ENCODE results near the gene DNAJA4.

DNAJA4 gene

GRCh38 chr15:78312536-78312935, 48.2 kb downstream of the DNAJA4 start:
- no peaks in the 10 kb centered on the region for H3K4me1 Mint-ChIP-seq (ENCODE audit: low read depth)
- H3K27me3 Mint-ChIP-seq, result peaks cover 1% of the 10 kb centered on the region
- H3K36me3 Mint-ChIP-seq, result no peaks in the 10 kb centered on the region
- H3K27ac Mint-ChIP-seq, result no peak overlapping the region
- H3K9me3 Mint-ChIP-seq (ENCODE audit: low read depth), result no peaks in the 10 kb centered on the region
- no peak overlapping the region for H3K4me3 Mint-ChIP-seq

GRCh38 chr15:78312957-78313356, 48.6 kb downstream of the DNAJA4 start:
- Mint-ChIP-seq H3K4me3 (no peak overlapping the region), H3K27ac (no peak overlapping the region), H3K27me3 (peaks cover 1% of the 10 kb centered on the region)

GRCh38 chr15:78313383-78313782, 49.0 kb downstream of the DNAJA4 start:
- Mint-ChIP-seq H3K27me3 (no peaks in the 10 kb centered on the region), H3K4me3 (no peak overlapping the region), H3K4me1 (ENCODE audit: low read depth) (no peaks in the 10 kb centered on the region), H3K9me3 (ENCODE audit: low read depth) (no peaks in the 10 kb centered on the region), H3K36me3 (no peaks in the 10 kb centered on the region), H3K27ac (no peak overlapping the region)

More at GRCh38 chr15:78312957-78313356, 48.6 kb downstream of the DNAJA4 start:
- Mint-ChIP-seq H3K36me3 (no peaks in the 10 kb centered on the region), H3K4me1 (ENCODE audit: low read depth) (no peaks in the 10 kb centered on the region), H3K9me3 (ENCODE audit: low read depth) (no peaks in the 10 kb centered on the region)

GRCh38 chr15:78314181-78314581, 49.8 kb downstream of the DNAJA4 start:
- Mint-ChIP-seq H3K4me1 (ENCODE audit: low read depth) (no peaks in the 10 kb centered on the region), H3K27me3 (no peaks in the 10 kb centered on the region), H3K36me3 (no peaks in the 10 kb centered on the region), H3K4me3 (no peak overlapping the region), H3K27ac (no peak overlapping the region), H3K9me3 (ENCODE audit: low read depth) (no peaks in the 10 kb centered on the region)

- Mint-ChIP-seq H3K9me3 (ENCODE audit: low read depth) (no peaks in the 10 kb centered on the region), H3K36me3 (no peaks in the 10 kb centered on the region), H3K27me3 (no peaks in the 10 kb centered on the region), H3K4me1 (ENCODE audit: low read depth) (no peaks in the 10 kb centered on the region), H3K27ac (no peak overlapping the region), H3K4me3 (no peak overlapping the region)
These were observed 51.4 kb downstream of the DNAJA4 start for GRCh38 chr15:78315686-78316282.

- no peaks in the 10 kb centered on the region for H3K27me3 Mint-ChIP-seq
- no peaks in the 10 kb centered on the region for H3K4me1 Mint-ChIP-seq (ENCODE audit: low read depth)
- H3K9me3 Mint-ChIP-seq (ENCODE audit: low read depth), result no peaks in the 10 kb centered on the region
- no peak overlapping the region for H3K27ac Mint-ChIP-seq
- H3K4me3 Mint-ChIP-seq, result no peak overlapping the region
- no peaks in the 10 kb centered on the region for H3K36me3 Mint-ChIP-seq
These were observed 52.1 kb downstream of the DNAJA4 start for GRCh38 chr15:78316283-78317083.

GRCh38 chr15:78317145-78317836, 52.9 kb downstream of the DNAJA4 start:
- H3K4me3 Mint-ChIP-seq, result no peak overlapping the region
- no peaks in the 10 kb centered on the region for H3K4me1 Mint-ChIP-seq (ENCODE audit: low read depth)
- no peaks in the 10 kb centered on the region for H3K9me3 Mint-ChIP-seq (ENCODE audit: low read depth)
- no peaks in the 10 kb centered on the region for H3K36me3 Mint-ChIP-seq
- H3K27me3 Mint-ChIP-seq, result no peaks in the 10 kb centered on the region
- no peak overlapping the region for H3K27ac Mint-ChIP-seq

- H3K27ac Mint-ChIP-seq, result no peak overlapping the region
- no peaks in the 10 kb centered on the region for H3K9me3 Mint-ChIP-seq (ENCODE audit: low read depth)
- H3K27me3 Mint-ChIP-seq, result no peaks in the 10 kb centered on the region
- H3K36me3 Mint-ChIP-seq, result no peaks in the 10 kb centered on the region
- no peak overlapping the region for H3K4me3 Mint-ChIP-seq
- no peaks in the 10 kb centered on the region for H3K4me1 Mint-ChIP-seq (ENCODE audit: low read depth)
These were observed 55.2 kb downstream of the DNAJA4 start for GRCh38 chr15:78319588-78319987.

- no peaks in the 10 kb centered on the region for H3K27me3 Mint-ChIP-seq
- no peak overlapping the region for H3K4me3 Mint-ChIP-seq
- no peaks in the 10 kb centered on the region for H3K36me3 Mint-ChIP-seq
- H3K4me1 Mint-ChIP-seq (ENCODE audit: low read depth), result no peaks in the 10 kb centered on the region
- no peaks in the 10 kb centered on the region for H3K9me3 Mint-ChIP-seq (ENCODE audit: low read depth)
- H3K27ac Mint-ChIP-seq, result no peak overlapping the region
These were observed 55.8 kb downstream of the DNAJA4 start for GRCh38 chr15:78320183-78320582.

GRCh38 chr15:78321041-78321570, 56.7 kb downstream of the DNAJA4 start:
- Mint-ChIP-seq H3K36me3 (no peaks in the 10 kb centered on the region), H3K4me3 (no peak overlapping the region), H3K27ac (no peak overlapping the region), H3K4me1 (ENCODE audit: low read depth) (no peaks in the 10 kb centered on the region), H3K27me3 (no peaks in the 10 kb centered on the region), H3K9me3 (ENCODE audit: low read depth) (no peaks in the 10 kb centered on the region)

GRCh38 chr15:78321786-78322185, 57.4 kb downstream of the DNAJA4 start:
- H3K27me3 Mint-ChIP-seq, result no peaks in the 10 kb centered on the region
- H3K27ac Mint-ChIP-seq, result no peak overlapping the region
- no peaks in the 10 kb centered on the region for H3K9me3 Mint-ChIP-seq (ENCODE audit: low read depth)
- H3K4me3 Mint-ChIP-seq, result no peak overlapping the region
- no peaks in the 10 kb centered on the region for H3K4me1 Mint-ChIP-seq (ENCODE audit: low read depth)
- H3K36me3 Mint-ChIP-seq, result no peaks in the 10 kb centered on the region

- no peak overlapping the region for H3K27ac Mint-ChIP-seq
- no peaks in the 10 kb centered on the region for H3K9me3 Mint-ChIP-seq (ENCODE audit: low read depth)
These were observed 57.9 kb downstream of the DNAJA4 start for GRCh38 chr15:78322243-78322642.

GRCh38 chr15:78322724-78323521, 58.6 kb downstream of the DNAJA4 start:
- H3K36me3 Mint-ChIP-seq, result no peaks in the 10 kb centered on the region
- no peaks in the 10 kb centered on the region for H3K27me3 Mint-ChIP-seq
- H3K4me1 Mint-ChIP-seq (ENCODE audit: low read depth), result no peaks in the 10 kb centered on the region
- H3K27ac Mint-ChIP-seq, result no peak overlapping the region
- no peak overlapping the region for H3K4me3 Mint-ChIP-seq
- H3K9me3 Mint-ChIP-seq (ENCODE audit: low read depth), result no peaks in the 10 kb centered on the region

More at GRCh38 chr15:78322243-78322642, 57.9 kb downstream of the DNAJA4 start:
- Mint-ChIP-seq H3K4me3 (no peak overlapping the region), H3K4me1 (ENCODE audit: low read depth) (no peaks in the 10 kb centered on the region), H3K36me3 (no peaks in the 10 kb centered on the region), H3K27me3 (no peaks in the 10 kb centered on the region)

GRCh38 chr15:78323693-78324092, 59.3 kb downstream of the DNAJA4 start:
- no peaks in the 10 kb centered on the region for H3K9me3 Mint-ChIP-seq (ENCODE audit: low read depth)
- H3K27me3 Mint-ChIP-seq, result no peaks in the 10 kb centered on the region
- H3K4me3 Mint-ChIP-seq, result no peak overlapping the region
- no peaks in the 10 kb centered on the region for H3K4me1 Mint-ChIP-seq (ENCODE audit: low read depth)
- no peaks in the 10 kb centered on the region for H3K36me3 Mint-ChIP-seq
- no peak overlapping the region for H3K27ac Mint-ChIP-seq

Measured in activated naive CD8-positive, alpha-beta T cell (primary cell).